Measurements from ENCODE around the gene POLR3K. TPM values are rescaled to one million over a fixed set of nuclear protein-coding genes. Genes with fewer than 3 reads are reported as not detected.

The POLR3K gene
- total RNA-seq, 1 experiment from 2014 or later, result 29.3 TPM

DNA sequence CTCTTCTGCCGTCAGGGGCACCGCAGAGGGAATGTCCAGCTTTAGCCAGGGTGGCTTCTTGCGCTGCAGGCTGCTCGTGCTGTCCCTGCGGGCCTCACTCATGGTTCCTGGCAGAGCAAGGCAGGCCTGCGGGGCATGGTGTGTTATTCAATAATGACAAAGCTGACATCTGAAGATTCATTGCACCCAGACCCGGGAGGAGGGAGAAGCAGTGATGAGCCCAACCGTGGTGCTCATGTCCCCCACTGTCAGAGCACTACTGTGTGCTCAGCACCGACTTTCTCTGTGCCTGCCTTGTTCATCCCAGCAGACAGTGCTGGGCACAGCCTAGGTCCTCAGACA, 11.5 kb upstream of the POLR3K start:
- TF ChIP-seq, protein P1, sequence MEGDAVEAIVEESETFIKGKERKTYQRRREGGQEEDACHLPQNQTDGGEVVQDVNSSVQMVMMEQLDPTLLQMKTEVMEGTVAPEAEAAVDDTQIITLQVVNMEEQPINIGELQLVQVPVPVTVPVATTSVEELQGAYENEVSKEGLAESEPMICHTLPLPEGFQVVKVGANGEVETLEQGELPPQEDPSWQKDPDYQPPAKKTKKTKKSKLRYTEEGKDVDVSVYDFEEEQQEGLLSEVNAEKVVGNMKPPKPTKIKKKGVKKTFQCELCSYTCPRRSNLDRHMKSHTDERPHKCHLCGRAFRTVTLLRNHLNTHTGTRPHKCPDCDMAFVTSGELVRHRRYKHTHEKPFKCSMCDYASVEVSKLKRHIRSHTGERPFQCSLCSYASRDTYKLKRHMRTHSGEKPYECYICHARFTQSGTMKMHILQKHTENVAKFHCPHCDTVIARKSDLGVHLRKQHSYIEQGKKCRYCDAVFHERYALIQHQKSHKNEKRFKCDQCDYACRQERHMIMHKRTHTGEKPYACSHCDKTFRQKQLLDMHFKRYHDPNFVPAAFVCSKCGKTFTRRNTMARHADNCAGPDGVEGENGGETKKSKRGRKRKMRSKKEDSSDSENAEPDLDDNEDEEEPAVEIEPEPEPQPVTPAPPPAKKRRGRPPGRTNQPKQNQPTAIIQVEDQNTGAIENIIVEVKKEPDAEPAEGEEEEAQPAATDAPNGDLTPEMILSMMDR (IDR thresholded peaks at IDR 0.05; ENCODE audit: insufficient read depth in 1 of 2, low read depth in 1 of 2, low read length in 1 of 2, severe bottlenecking in 1 of 2, unreplicated experiment in 1 of 2), result no peak
- Mint-ChIP-seq H3K36me3 (ENCODE audit: insufficient read depth, unreplicated experiment) (peaks cover 26% of the 10 kb centered on the region), H3K9me3 (ENCODE audit: unreplicated experiment) (no peaks in the 10 kb centered on the region), H3K4me1 (ENCODE audit: low read depth, unreplicated experiment) (no peaks in the 10 kb centered on the region), H3K27me3 (ENCODE audit: insufficient read depth, unreplicated experiment) (no peaks in the 10 kb centered on the region), H3K27ac (ENCODE audit: unreplicated experiment) (no peak overlapping the region), H3K4me3 (ENCODE audit: unreplicated experiment) (no peak overlapping the region)
- POLR2A ChIA-PET, result no interaction called here
- Histone ChIP-seq H3K27me3 (replicated peaks; ENCODE audit: control insufficient read depth, insufficient read depth, low read length) (no peaks in the 10 kb centered on the region), H3K9me3 (no peaks in the 10 kb centered on the region), H3K36me3 (ENCODE audit: control insufficient read depth, insufficient read depth, low read length) (no peaks in the 10 kb centered on the region; the same call in none of the 2 replicates), H3K4me3 (ENCODE audit: low read depth, low read length) (no peak overlapping the region), H3K4me1 (no peaks in the 10 kb centered on the region)
- no peak for DNase-seq
- CTCF ChIA-PET, result interaction anchor here (1.4 to 1.8 kb wide), 2 partner anchors 12 to 116 kb away, joined by 5 to 11 read pairs; partner anchors contain the start of genes HBQ1 and MPG
- BruUV-seq (replicated peaks), result no TSS peak
- intact Hi-C loops (cut with micrococcal nuclease; ENCODE audit: unreplicated experiment), result loop anchor here (1.0 kb wide), 1 partner anchor 32 kb away; no protein-coding TSS in a partner anchor

DNA sequence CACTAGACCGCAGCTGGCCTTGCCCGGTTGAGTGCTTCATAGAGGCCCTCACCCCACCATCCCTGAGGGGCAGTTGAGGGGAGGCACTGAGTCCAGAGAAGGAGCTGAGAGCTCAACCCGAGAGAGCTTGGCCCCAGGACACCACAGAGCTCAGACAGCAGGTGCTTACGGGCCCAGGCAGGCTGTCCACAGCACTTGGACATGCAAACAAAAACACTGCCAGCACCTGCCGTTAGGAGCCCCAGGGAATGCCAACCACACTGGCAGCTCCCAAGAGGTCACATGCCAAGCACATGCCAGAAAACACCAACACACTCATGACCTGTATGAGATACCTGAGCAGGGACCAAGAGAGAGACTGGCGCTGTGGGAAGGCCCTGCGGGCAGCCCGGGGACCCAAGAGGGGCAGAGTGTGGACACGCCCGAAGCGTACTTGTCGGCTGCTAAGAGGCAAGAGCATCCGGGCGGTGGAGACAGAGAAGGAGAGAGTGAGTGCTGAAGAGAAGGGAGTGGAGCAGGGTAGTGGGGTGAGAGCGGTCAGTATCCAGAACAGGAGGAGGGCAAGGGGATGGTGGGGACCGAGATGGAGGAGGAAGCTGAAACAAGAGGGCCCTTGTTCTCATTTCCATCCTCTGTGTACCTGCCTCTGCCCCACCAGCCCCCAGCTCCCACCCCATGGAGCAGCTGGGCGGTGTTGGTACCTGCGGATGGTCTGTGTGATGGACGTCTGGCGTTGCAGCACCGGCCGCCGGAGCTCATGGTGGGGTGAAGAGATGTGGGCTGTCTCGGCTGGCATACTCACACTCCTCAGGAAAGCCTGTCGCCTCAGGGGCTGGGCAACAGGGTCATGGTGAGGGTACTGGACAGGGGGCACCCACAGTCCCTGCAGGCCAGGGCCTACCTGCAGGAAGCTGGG, 10.8 kb upstream of the POLR3K start:
- H3K9me3 ChIP-seq, result no peaks in the 10 kb centered on the region
- peaks cover 31% of the 10 kb centered on the region for H3K36me3 Mint-ChIP-seq (ENCODE audit: insufficient read depth, unreplicated experiment)
- no peak overlapping the region for H3K4me3 Mint-ChIP-seq (ENCODE audit: unreplicated experiment)
- intact Hi-C loops (cut with micrococcal nuclease; ENCODE audit: unreplicated experiment), result no loop called here
- no peaks in the 10 kb centered on the region for H3K27me3 ChIP-seq (replicated peaks; ENCODE audit: control insufficient read depth, insufficient read depth, low read length)
- no peaks in the 10 kb centered on the region for H3K4me1 ChIP-seq
- no peaks in the 10 kb centered on the region for H3K9me3 Mint-ChIP-seq (ENCODE audit: unreplicated experiment)
- no peaks in the 10 kb centered on the region for H3K4me1 Mint-ChIP-seq (ENCODE audit: low read depth, unreplicated experiment)
- no TSS peak for BruUV-seq (replicated peaks)
- H3K27ac Mint-ChIP-seq (ENCODE audit: unreplicated experiment), result no peak overlapping the region
- DNase-seq, result no peak
- H3K36me3 ChIP-seq (ENCODE audit: control insufficient read depth, insufficient read depth, low read length), result no peaks in the 10 kb centered on the region; the same call in none of the 2 replicates
- TF ChIP-seq, protein P1 (IDR thresholded peaks at IDR 0.05; ENCODE audit: insufficient read depth in 1 of 2, low read depth in 1 of 2, low read length in 1 of 2, severe bottlenecking in 1 of 2, unreplicated experiment in 1 of 2), result no peak
- no peak overlapping the region for H3K4me3 ChIP-seq (ENCODE audit: low read depth, low read length)
- CTCF ChIA-PET, result interaction anchor here (0.9 to 1.8 kb wide), 2 partner anchors 13 to 33 kb away, joined by 4 to 11 read pairs; partner anchors contain the start of gene MPG
- no peaks in the 10 kb centered on the region for H3K27me3 Mint-ChIP-seq (ENCODE audit: insufficient read depth, unreplicated experiment)
- POLR2A ChIA-PET, result no interaction called here

DNA sequence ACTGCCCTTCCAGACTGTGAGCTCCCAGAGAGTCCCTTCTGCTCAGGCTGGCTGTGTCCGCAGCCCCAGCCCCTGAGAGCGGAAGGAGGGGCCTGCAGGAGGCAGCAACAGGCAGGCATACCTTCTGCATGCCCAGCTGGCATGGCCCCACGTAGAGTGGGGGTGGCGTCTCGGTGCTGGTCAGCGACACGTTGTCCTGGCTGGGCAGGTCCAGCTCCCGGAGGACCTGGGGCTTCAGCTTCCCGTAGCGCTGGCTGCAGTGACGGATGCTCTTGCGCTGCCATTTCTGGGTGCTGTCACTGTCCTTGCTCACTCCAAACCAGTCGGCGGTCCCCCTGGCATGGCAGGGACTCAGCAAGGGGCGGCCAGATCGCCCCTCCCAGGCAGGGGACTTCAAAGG, 10.1 kb upstream of the POLR3K start:
- Mint-ChIP-seq H3K27me3 (ENCODE audit: insufficient read depth, unreplicated experiment) (no peaks in the 10 kb centered on the region), H3K9me3 (ENCODE audit: unreplicated experiment) (no peaks in the 10 kb centered on the region), H3K4me1 (ENCODE audit: low read depth, unreplicated experiment) (no peaks in the 10 kb centered on the region), H3K27ac (ENCODE audit: unreplicated experiment) (no peak overlapping the region), H3K36me3 (ENCODE audit: insufficient read depth, unreplicated experiment) (peaks cover 31% of the 10 kb centered on the region), H3K4me3 (ENCODE audit: unreplicated experiment) (no peak overlapping the region)
- ChIA-PET POLR2A (no interaction called here), CTCF (interaction anchor here (0.9 kb wide), 1 partner anchor 33 kb away, joined by 4 read pairs; no protein-coding TSS in a partner anchor)
- no peaks in the 10 kb centered on the region for H3K27me3 ChIP-seq (replicated peaks; ENCODE audit: control insufficient read depth, insufficient read depth, low read length)
- no TSS peak for BruUV-seq (replicated peaks)
- H3K36me3 ChIP-seq (ENCODE audit: control insufficient read depth, insufficient read depth, low read length), result no peaks in the 10 kb centered on the region; the same call in none of the 2 replicates
- TF ChIP-seq, protein P1 (IDR thresholded peaks at IDR 0.05; ENCODE audit: insufficient read depth in 1 of 2, low read depth in 1 of 2, low read length in 1 of 2, severe bottlenecking in 1 of 2, unreplicated experiment in 1 of 2), result no peak
- intact Hi-C loops (cut with micrococcal nuclease; ENCODE audit: unreplicated experiment), result no loop called here
- no peaks in the 10 kb centered on the region for H3K4me1 ChIP-seq
- no peaks in the 10 kb centered on the region for H3K9me3 ChIP-seq
- DNase-seq, result no peak
- H3K4me3 ChIP-seq (ENCODE audit: low read depth, low read length), result no peak overlapping the region

All from Caco-2 (cell line).